HG03378 (cell line): ENCODE results near the gene GLP1R.

Experiments used
- ATAC-seq: cut with Tn5 transposase; IDR thresholded peaks from one replicate; pipeline ENCODE4 v1.9.1; 2021; ENCODE audit warnings: mild to moderate bottlenecking, moderate library complexity; ENCODE audit not compliant: unreplicated experiment

Gene GLP1R

GRCh38 chr6:39043776-39044175 is 4.8 kb upstream of the GLP1R start:
- no peak for ATAC-seq

GRCh38 chr6:39044181-39044580 is 4.4 kb upstream of the GLP1R start:
- ATAC-seq = no peak

DNA sequence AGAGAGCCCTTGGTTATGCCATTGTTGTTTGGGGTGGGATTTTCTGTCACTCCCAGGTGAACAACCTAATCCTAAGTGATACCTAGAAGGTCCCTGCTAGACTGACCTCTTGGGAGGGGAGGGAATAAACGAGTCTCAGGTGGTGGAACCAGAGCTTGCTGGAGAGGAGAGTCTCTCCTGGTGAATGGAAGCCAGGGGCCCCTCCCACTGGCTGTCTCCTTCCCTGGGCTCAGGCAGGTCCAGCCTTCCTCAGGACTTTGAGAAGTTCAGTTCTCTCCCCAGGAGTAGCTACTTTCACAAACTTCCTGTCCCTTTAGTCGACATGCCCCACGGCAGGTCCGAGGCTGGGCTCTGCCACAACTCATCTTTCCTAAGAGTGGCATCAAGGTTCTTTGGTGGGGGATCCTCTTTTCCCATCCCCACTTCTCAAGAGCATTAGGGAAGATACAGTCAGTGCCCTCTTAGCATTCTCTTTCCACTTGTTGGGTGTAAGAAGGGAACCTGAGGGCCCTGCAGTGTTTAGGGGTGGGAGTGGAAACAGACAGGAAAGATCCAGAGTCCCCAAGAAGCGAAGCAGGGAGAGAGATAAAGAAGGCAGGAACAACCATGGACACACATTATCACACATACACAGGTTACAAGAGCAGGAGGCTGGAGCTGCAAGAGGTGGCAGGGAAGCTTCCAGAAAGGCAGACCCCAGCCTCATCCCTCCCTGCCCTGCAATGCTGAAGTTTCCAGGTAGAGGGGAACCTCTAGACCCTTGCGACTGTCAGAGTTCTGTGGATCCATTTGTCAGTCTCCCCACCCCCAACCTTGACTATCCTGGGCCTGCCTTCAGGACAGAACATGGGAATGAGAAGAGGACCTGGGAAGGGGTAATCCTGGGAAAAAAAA is 900 bp upstream of the GLP1R start:
- ATAC-seq = no peak

DNA sequence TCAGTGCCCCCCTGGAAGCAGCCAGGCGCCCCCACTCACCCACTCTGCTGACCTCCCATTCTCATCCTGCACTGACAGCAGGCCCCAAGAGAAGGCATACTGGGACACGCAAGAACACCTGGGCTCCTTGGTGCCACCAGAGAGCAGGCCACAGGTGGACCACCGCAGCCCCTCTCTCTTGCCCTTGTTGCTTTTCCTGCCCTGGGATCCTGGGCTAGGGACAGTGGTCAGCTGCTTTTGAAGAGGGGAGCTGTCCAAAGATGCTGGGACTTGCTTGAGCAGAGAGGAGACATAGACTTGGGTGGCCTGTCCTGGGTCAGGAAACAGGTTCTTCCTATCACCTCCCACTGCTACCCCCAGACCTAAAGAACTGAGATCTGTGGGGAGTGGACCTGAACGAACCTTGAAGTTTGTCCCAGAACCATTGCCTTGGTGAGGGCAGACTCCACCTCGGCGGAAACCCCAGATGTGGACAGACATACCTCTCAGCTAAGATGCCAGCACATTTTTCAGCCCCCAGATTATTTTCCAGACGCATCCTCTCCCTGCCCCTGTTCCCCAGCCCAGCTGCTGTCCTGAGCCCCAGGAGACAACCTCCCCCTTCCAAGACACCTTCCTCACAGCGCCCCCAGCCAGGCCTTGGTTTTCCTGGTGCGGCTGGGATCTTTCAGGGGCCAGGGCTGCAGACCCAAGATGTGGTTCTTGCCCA is 1.1 kb downstream of the GLP1R start:
- no peak for ATAC-seq

- no peak for ATAC-seq
These were observed 2.0 kb downstream of the GLP1R start for GRCh38 chr6:39050453-39051112.

- no peak for ATAC-seq
These were observed 3.0 kb downstream of the GLP1R start for GRCh38 chr6:39051399-39052122.

DNA sequence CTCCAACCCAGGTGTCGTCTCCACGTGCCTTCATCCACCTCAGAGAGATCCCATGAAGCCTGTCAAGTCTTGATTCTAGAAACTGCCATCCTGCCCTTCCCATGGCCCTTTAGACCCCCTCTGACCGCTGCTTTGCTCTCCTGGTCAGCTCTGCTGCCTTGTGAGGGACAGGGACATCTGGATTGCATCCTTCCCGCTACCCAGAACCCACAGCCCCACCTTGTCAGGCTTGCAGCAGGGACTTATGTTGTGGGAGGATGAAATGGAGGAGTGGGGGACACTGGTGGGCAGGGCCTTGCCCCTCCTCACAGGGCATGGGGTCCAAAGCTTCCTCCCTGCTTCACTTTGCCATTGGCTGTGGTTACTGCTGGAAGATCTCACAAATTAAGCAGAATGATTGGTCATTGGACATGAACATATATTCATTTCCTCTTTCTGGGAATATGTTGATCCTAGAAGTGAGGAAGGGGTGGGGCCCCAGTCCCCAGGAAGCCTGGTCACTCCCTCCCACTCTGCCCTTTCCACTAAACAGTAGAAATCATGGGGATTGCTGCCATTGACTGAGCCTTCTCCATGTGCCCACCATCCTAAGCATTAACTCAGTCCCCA is 4.5 kb downstream of the GLP1R start:
- no peak for ATAC-seq

- ATAC-seq = no peak
These were observed 5.4 kb downstream of the GLP1R start for GRCh38 chr6:39053854-39054576.

- ATAC-seq = no peak
These were observed 6.1 kb downstream of the GLP1R start for GRCh38 chr6:39054577-39055142.

- no peak for ATAC-seq
These were observed 7.1 kb downstream of the GLP1R start for GRCh38 chr6:39055661-39056060.

GRCh38 chr6:39056191-39056590 is 7.6 kb downstream of the GLP1R start:
- no peak for ATAC-seq

GRCh38 chr6:39056681-39057080 is 8.1 kb downstream of the GLP1R start:
- no peak for ATAC-seq

- ATAC-seq = no peak
These were observed 8.9 kb downstream of the GLP1R start for GRCh38 chr6:39057251-39058155.

GRCh38 chr6:39058471-39059147 is 10.0 kb downstream of the GLP1R start:
- ATAC-seq = no peak

GRCh38 chr6:39059496-39060310 is 11.1 kb downstream of the GLP1R start:
- ATAC-seq = no peak

DNA sequence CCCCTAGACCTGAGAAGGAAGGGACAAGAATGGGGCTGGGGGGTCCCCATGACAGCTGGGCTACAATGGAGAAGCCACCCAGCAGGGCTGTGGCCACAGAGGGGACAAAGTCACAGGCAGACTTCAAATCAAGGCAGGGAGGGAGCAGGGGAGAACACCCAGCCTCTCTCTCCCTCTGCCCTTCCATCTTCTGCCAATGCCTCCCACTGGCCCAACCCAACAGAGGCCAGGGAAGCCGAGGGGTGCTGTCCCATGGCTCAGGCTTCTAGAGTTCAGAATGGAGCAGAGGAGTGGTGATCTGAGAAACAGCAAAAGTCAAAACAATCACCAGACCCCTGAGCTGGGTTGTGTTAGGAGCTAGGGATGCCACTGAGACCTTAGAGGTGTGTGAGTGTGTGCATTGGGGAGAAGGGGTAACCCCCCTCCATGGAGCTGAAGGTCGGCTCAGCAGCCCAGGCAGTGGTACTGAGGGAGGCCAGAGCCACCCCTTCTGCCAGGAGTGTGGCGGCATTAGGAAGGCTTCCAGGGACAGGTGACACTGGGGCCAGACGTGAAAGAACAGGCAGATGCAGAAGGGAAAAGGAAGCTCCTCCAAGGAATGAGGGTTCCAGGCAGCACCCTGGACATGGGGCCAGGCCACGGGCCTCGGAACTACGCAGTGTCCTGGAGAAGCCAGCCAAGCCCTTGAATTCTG is 12.0 kb downstream of the GLP1R start:
- ATAC-seq = no peak

DNA sequence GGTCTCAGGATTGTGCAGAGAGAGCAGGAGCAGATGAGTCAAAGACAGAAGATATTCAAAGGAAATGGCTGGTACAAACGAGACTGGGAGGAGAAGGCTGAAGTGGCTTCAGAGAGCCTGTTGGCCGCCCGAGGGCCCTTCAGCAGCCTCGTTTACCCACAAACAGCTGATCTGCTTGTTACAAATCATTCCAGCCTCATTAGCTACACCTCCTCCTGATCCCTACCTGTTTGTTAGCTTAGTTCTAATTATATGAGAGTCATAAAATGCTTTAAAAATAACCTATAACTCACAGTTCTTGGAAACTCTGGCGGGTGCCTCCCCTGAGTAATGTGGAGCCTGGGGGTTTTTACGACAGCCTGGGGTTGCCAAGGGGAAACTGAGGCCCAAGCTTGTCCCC is 12.6 kb downstream of the GLP1R start:
- ATAC-seq = no peak
